Loucy (cell line): ENCODE data around the gene TRMO.

Source experiments
- H2AFZ ChIP-seq: fragments of 200-600 bp; sonication (generic); 2 replicates; pipeline ENCODE4 v1.6.0; 2016; ENCODE audit warnings: antibody characterized with exemption, mild to moderate bottlenecking, low read length, moderate library complexity
- H3F3A ChIP-seq: fragments of 200-600 bp; 2 replicates; pipeline ENCODE4 v1.6.0; 2016; ENCODE audit warnings: antibody characterized with exemption, low read depth, mild to moderate bottlenecking
- H3K27me3 ChIP-seq: fragments of 200-600 bp; sonication (generic); 2 replicates; pipeline ENCODE4 v1.6.1; 2014; ENCODE audit warnings: low read length, mild to moderate bottlenecking; ENCODE audit not compliant: insufficient read depth, poor library complexity, severe bottlenecking
- H3K36me3 ChIP-seq: fragments of 200-600 bp; sonication (generic); 2 replicates; pipeline ENCODE4 v1.6.1; 2016; ENCODE audit warnings: low read length; ENCODE audit not compliant: insufficient read depth
- H3K4me1 ChIP-seq: fragments of 200-600 bp; sonication (generic); 2 replicates; pipeline ENCODE4 v1.5.1; 2014; ENCODE audit warnings: low read length, mild to moderate bottlenecking; ENCODE audit not compliant: insufficient read depth, poor library complexity, severe bottlenecking
- H3K4me2 ChIP-seq: fragments of 200-600 bp; sonication (generic); 2 replicates; pipeline ENCODE4 v1.6.0; 2014; ENCODE audit warnings: antibody characterized with exemption, low read length, low read depth, mild to moderate bottlenecking; ENCODE audit not compliant: poor library complexity, severe bottlenecking
- H3K4me3 ChIP-seq: fragments of 200-600 bp; sonication (generic); 2 replicates; pipeline ENCODE4 v1.5.1; 2014; ENCODE audit warnings: low read length, mild to moderate bottlenecking, mixed read lengths; ENCODE audit not compliant: poor library complexity, severe bottlenecking
- H3K79me2 ChIP-seq: fragments of 200-600 bp; sonication (generic); 2 replicates; pipeline ENCODE4 v1.6.1; 2014; ENCODE audit warnings: low read length; ENCODE audit not compliant: insufficient read depth
- H3K9ac ChIP-seq: fragments of 200-600 bp; sonication (generic); 2 replicates; pipeline ENCODE4 v1.6.0; 2014; ENCODE audit warnings: mild to moderate bottlenecking, low read depth, low read length, moderate library complexity; ENCODE audit not compliant: poor library complexity, severe bottlenecking
- H3K9me2 ChIP-seq: fragments of 200-600 bp; sonication (generic); replicated peaks from 2 replicates; pipeline ENCODE4 v1.6.1; 2016; ENCODE audit warnings: low read depth, low read length, mixed read lengths
- H3K9me3 ChIP-seq: fragments of 200-600 bp; sonication (generic); 2 replicates; pipeline ENCODE4 v1.6.1; 2014; ENCODE audit warnings: mild to moderate bottlenecking, antibody characterized with exemption, low read length, low read depth; ENCODE audit not compliant: insufficient read depth
- H4K20me1 ChIP-seq: fragments of 200-600 bp; sonication (generic); 2 replicates; pipeline ENCODE4 v1.6.0; 2014; ENCODE audit warnings: antibody characterized with exemption, low read length, mild to moderate bottlenecking; ENCODE audit not compliant: insufficient read depth, poor library complexity, severe bottlenecking
- EZH2phosphoT487 ChIP-seq: fragments of 200-600 bp; IDR thresholded peaks from 2 replicates; pipeline ENCODE4 v1.6.1; 2018; ENCODE audit warnings: antibody characterized with exemption, mild to moderate bottlenecking, moderate library complexity, borderline replicate concordance
- TF ChIP-seq, protein P1 (sequence below): fragments of 200-600 bp; sonication (generic); conservative IDR thresholded peaks from 2 replicates; pipeline ENCODE4 v1.5.1; 2014; ENCODE audit warnings: mild to moderate bottlenecking, antibody characterized with exemption, low read length

The TRMO gene

DNA sequence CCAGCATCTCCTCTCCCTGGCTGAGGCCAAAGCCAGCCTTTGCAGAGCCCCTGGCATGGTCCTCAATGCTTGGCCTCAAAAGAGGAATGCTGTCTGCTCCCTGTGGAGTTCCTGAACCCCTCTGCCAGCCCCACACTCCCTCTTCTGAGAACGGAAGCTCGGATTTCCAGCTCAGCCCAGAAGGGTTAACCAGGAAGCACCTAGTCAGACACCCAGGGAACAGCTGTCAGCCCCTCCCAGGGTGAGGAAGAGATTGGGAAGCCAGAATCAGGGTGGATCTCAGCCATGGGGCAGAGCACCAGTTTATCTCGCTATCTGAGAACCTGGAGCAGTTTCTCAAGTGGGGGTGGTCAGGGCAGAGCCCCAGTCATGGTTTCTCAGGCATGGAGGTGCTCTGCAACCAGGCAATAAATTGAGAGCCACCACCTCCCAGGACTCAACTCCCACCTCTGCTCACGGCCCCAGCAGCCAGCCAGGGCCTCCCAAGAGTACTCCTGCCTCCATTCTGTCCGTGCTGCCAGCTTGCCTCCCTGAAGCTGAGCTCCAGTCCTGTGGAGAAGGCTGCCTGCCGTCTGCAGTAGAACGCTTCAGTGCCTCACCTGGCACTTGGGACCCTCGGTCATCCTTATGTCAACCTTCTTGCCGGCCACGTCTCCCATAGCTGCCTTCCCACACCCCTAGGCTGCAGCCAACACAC lies 61.7 kb downstream of the TRMO start:
- Histone ChIP-seq H3K79me2 (no peaks in the 10 kb centered on the region), H4K20me1 (no peaks in the 10 kb centered on the region), H3K36me3 (no peaks in the 10 kb centered on the region), H3K27me3 (no peaks in the 10 kb centered on the region), H3K9ac (no peak overlapping the region), H3K9me2 (no peaks in the 10 kb centered on the region), H3K9me3 (no peaks in the 10 kb centered on the region), H3F3A (no peaks in the 10 kb centered on the region), H2AFZ (no peak overlapping the region), H3K4me2 (no peak overlapping the region), H3K4me1 (no peaks in the 10 kb centered on the region), H3K4me3 (no peak overlapping the region)
- no peak for TF ChIP-seq EZH2phosphoT487
- TF ChIP-seq, protein P1, sequence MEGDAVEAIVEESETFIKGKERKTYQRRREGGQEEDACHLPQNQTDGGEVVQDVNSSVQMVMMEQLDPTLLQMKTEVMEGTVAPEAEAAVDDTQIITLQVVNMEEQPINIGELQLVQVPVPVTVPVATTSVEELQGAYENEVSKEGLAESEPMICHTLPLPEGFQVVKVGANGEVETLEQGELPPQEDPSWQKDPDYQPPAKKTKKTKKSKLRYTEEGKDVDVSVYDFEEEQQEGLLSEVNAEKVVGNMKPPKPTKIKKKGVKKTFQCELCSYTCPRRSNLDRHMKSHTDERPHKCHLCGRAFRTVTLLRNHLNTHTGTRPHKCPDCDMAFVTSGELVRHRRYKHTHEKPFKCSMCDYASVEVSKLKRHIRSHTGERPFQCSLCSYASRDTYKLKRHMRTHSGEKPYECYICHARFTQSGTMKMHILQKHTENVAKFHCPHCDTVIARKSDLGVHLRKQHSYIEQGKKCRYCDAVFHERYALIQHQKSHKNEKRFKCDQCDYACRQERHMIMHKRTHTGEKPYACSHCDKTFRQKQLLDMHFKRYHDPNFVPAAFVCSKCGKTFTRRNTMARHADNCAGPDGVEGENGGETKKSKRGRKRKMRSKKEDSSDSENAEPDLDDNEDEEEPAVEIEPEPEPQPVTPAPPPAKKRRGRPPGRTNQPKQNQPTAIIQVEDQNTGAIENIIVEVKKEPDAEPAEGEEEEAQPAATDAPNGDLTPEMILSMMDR, result no peak

- Histone ChIP-seq H3K79me2 (no peaks in the 10 kb centered on the region), H3K9me3 (no peaks in the 10 kb centered on the region), H3K4me1 (no peaks in the 10 kb centered on the region), H4K20me1 (no peaks in the 10 kb centered on the region), H3K4me2 (no peak overlapping the region), H3K27me3 (no peaks in the 10 kb centered on the region), H3K9ac (no peak overlapping the region), H3K4me3 (no peak overlapping the region), H3K36me3 (no peaks in the 10 kb centered on the region), H3K9me2 (no peaks in the 10 kb centered on the region), H3F3A (no peaks in the 10 kb centered on the region), H2AFZ (no peak overlapping the region)
- TF ChIP-seq EZH2phosphoT487, result no peak
- TF ChIP-seq, protein P1, result no peak
Measured at GRCh38 chr9:97859346-97859745, 63.0 kb downstream of the TRMO start.

DNA sequence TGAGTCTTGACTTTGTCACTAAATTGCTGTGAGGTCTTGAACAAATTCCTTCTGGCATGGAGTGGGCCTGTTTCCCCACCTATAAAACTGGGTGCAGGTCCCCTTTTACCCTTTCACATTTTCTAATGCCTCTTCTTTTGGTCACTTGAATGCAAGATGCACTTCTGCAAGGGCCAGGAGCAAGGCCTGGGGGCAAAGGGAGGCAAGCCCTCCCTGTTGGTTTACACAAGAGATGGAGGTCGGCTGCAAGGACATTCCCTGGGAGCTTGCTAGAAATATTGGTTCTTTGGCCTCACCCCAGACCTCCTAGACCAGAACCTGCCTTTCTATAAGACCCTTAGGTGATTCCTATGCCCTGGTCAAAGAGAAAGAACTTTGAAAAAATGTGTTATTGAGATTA lies 63.5 kb downstream of the TRMO start:
- no peaks in the 10 kb centered on the region for H4K20me1 ChIP-seq
- no peaks in the 10 kb centered on the region for H3K9me3 ChIP-seq
- H3K9ac ChIP-seq, result no peak overlapping the region
- H2AFZ ChIP-seq, result no peak overlapping the region
- no peaks in the 10 kb centered on the region for H3K27me3 ChIP-seq
- TF ChIP-seq, protein P1, result no peak
- no peaks in the 10 kb centered on the region for H3F3A ChIP-seq
- no peaks in the 10 kb centered on the region for H3K9me2 ChIP-seq
- no peak overlapping the region for H3K4me2 ChIP-seq
- H3K4me1 ChIP-seq, result no peaks in the 10 kb centered on the region
- H3K4me3 ChIP-seq, result no peak overlapping the region
- no peaks in the 10 kb centered on the region for H3K79me2 ChIP-seq
- H3K36me3 ChIP-seq, result no peaks in the 10 kb centered on the region
